Keratinocyte (primary cell): ENCODE measurements around the gene ATCAY.

Experiments
- CTCF ChIP-seq, 3 experiments: IDR thresholded peaks in 1 of 3; conservative IDR thresholded peaks in 1 of 3; optimal IDR thresholded peaks in 1 of 3; 2 replicates in 2 of 3; 3 replicates in 1 of 3; pipeline versions ENCODE3 to v1.5.1; 2011; ENCODE audit warnings: low read length in 3 of 3, mild to moderate bottlenecking in 3 of 3, moderate library complexity in 2 of 3, control low read depth in 1 of 3, inconsistent platforms in 1 of 3; ENCODE audit not compliant: insufficient read depth in 2 of 3; ENCODE audit errors: extremely low read depth in 1 of 3
- EZH2 ChIP-seq: IDR thresholded peaks from one replicate; pipeline ENCODE4 v1.6.1; 2012; ENCODE audit warnings: inconsistent platforms, mild to moderate bottlenecking, low read length, moderate library complexity

- no peak for TF ChIP-seq CTCF (optimal IDR thresholded peaks at IDR 0.05 in 1 of 3, IDR thresholded peaks at IDR 0.05 in 1 of 3, conservative IDR thresholded peaks at IDR 0.05 in 1 of 3; ENCODE audit: extremely low read depth in 1 of 3, insufficient read depth in 2 of 3, low read length in 3 of 3)
- TF ChIP-seq EZH2 = no peak
Observed at GRCh38 chr19:3966051-3967017, 85.8 kb downstream of the ATCAY start.
